Naive thymus-derived CD8-positive, alpha-beta T cell (primary cell): ENCODE results near the gene HBG1. TPM values are rescaled to one million over a fixed set of nuclear protein-coding genes. Genes with fewer than 3 reads are reported as not detected.

Experiments
- ATAC-seq, 2 donors: fragments of 150-1000 bp; cut with Tn5 transposase in 1 of 2; sonication (Bioruptor Pico), chemical (Tn5 transposase) in 1 of 2; 1 replicate in 1 of 2; 2 replicates in 1 of 2; pipeline ENCODE4 v1.10.0; 2021; ENCODE audit warnings: mild to moderate bottlenecking in 2 of 2, moderate library complexity in 2 of 2
- POLR2A ChIA-PET: fragments of 350-600 bp; sonication (Branson Sonifier 250); formaldehyde crosslinking; loops from one replicate; lab custom pipeline; 2021; ENCODE audit warnings: antibody characterized with exemption; lab: Charles Lee
- DNase-seq, 10 donors: peaks; one replicate each; pipeline versions ENCODE4 v3.0.0 to v3.0.0-alpha.2; 2020 to 2022
- H3K27ac Mint-ChIP-seq, 10 donors: one replicate each; pipeline ENCODE4 v1.8.0; 2020 to 2022; ENCODE audit warnings: mild to moderate bottlenecking in 10 of 10, mixed read lengths in 10 of 10, moderate library complexity in 4 of 10, inconsistent platforms in 1 of 10
- H3K27me3 Mint-ChIP-seq, 5 donors: one replicate each; pipeline ENCODE4 v1.8.0; 2021 to 2022; ENCODE audit warnings: mixed read lengths in 5 of 5
- H3K36me3 Mint-ChIP-seq, 3 donors: one replicate each; pipeline ENCODE4 v1.8.0; 2020 to 2022; ENCODE audit warnings: mixed read lengths in 3 of 3, mild to moderate bottlenecking in 2 of 3, inconsistent platforms in 1 of 3
- H3K4me1 Mint-ChIP-seq, 4 donors: one replicate each; pipeline ENCODE4 v1.8.0; 2021 to 2022; ENCODE audit warnings: mixed read lengths in 4 of 4
- H3K4me3 Mint-ChIP-seq, 10 donors: one replicate each; pipeline ENCODE4 v1.8.0; 2020 to 2022; ENCODE audit warnings: mild to moderate bottlenecking in 10 of 10, mixed read lengths in 10 of 10, moderate library complexity in 6 of 10, inconsistent platforms in 1 of 10
- H3K9me3 Mint-ChIP-seq, 9 donors: one replicate each; pipeline ENCODE4 v1.8.0; 2020 to 2022; ENCODE audit warnings: mixed read lengths in 9 of 9, mild to moderate bottlenecking in 3 of 9, inconsistent platforms in 1 of 9, moderate library complexity in 1 of 9
- polyA plus RNA-seq, 3 donors: library from polyadenylated mRNA; unstranded; fragments of 300-500 nt; fragmentation: Illumina TruSeq; gene quantifications; one replicate each; pipeline ENCODE4 v1.2.3, GENCODE V29; 2021
- total RNA-seq, 8 experiments: library from RNA in 2 of 8; stranded (reverse) in 2 of 8; gene quantifications; one replicate each; pipeline ENCODE4 v1.2.3 and lab custom pipeline; 2021 to 2026

HBG1 gene
- total and polyA plus RNA-seq, 5 experiments from 2014 or later: not detected

DNA sequence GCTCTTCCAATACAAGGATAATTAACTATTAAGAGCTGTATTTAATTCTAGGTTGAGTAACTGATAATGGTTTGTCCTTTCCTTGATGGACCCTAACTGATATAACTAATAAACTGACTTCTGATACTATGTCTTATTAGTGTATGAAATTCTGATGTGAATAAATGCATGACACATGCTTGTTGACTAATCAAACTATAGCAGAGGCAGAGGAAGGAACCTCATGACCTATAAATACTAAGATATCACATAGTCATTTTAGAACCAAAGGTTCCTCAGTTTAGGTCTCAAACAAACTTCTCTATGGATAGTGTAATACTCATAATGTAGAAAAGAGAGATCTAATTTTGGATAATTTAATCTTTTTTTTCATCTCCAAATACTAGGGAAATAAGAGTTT, 10.6 kb downstream of the HBG1 start:
- no peaks in the 10 kb centered on the region for H3K36me3 Mint-ChIP-seq
- peaks cover 2 to 27% (median 6%) of the 10 kb centered on the region in 5 donors for H3K27me3 Mint-ChIP-seq
- ATAC-seq (no peak), DNase-seq (no peak)
- H3K4me1 Mint-ChIP-seq: peaks cover 0 to 4% (median 1%) of the 10 kb centered on the region in 4 donors
- no peak overlapping the region for H3K4me3 Mint-ChIP-seq
- H3K27ac Mint-ChIP-seq: no peak overlapping the region
- POLR2A ChIA-PET: no interaction called here
- H3K9me3 Mint-ChIP-seq: no peaks in the 10 kb centered on the region

DNA sequence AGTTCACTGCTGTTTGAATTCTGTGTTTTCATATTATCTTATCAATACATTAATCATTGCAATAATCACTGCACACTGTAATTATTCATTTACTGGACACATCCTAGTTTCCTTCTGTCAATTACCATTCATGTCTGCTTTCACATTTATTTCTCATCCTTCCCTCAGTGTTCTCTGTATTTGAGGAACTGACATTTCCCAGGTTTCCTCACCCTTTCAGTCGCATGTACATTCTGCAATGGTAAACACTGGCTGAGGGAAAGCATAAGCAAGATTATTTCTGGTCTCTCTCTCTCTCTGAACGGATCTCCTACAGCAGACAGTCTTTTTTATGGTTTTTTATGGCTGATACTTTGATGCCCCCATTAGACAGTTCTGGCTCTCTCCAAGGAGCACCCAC, 11.2 kb downstream of the HBG1 start:
- Mint-ChIP-seq H3K9me3 (no peaks in the 10 kb centered on the region), H3K4me1 (peaks cover 0 to 4% (median 1%) of the 10 kb centered on the region in 4 donors), H3K36me3 (no peaks in the 10 kb centered on the region), H3K4me3 (no peak overlapping the region), H3K27ac (no peak overlapping the region), H3K27me3 (peaks cover 2 to 27% (median 6%) of the 10 kb centered on the region in 5 donors)
- POLR2A ChIA-PET: no interaction called here
- ATAC-seq (no peak), DNase-seq (no peak)

DNA sequence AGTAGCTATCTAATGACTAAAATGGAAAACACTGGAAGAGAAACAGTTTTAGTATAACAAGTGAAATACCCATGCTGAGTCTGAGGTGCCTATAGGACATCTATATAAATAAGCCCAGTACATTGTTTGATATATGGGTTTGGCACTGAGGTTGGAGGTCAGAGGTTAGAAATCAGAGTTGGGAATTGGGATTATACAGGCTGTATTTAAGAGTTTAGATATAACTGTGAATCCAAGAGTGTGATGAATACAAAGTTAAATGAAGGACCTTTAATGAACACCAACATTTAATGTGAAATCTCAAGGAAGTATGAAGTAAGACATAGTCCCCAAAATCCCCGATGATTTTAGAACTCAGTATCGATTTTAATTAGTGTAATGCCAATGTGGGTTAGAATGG, 12.2 kb downstream of the HBG1 start:
- POLR2A ChIA-PET: no interaction called here
- ATAC-seq: no peak
- Mint-ChIP-seq H3K27ac (no peak overlapping the region), H3K4me1 (peaks cover 0 to 4% (median 1%) of the 10 kb centered on the region in 4 donors), H3K9me3 (no peaks in the 10 kb centered on the region), H3K36me3 (no peaks in the 10 kb centered on the region), H3K27me3 (peaks cover 2 to 27% (median 6%) of the 10 kb centered on the region in 5 donors), H3K4me3 (no peak overlapping the region)
- DNase-seq: no peak

DNA sequence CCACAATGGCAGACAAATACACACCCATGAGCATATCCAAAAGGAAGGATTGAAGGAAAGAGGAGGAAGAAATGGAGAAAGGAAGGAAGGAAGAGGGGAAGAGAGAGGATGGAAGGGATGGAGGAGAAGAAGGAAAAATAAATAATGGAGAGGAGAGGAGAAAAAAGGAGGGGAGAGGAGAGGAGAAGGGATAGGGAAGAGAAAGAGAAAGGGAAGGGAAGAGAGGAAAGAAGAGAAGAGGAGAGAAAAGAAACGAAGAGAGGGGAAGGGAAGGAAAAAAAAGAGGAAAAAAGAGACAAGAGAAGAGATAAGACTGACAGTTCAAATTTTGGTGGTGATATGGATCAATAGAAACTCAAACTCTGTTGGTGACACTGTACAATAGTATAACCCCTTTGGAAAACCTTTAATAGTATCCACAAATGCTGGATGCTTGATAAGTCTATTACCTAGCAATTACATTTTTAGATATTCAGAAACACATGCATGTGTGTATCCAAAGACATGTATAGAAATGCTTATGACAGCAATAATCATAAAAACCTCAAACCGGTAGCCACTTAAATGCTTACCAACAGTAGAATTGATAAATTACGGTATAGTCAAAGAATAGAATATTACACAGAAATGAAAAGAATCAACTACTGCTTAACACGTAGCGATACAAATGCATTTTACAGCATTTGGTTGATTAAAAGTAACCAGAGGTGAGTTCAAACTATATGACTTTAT, 14.1 kb downstream of the HBG1 start:
- no peak overlapping the region for H3K27ac Mint-ChIP-seq
- H3K4me1 Mint-ChIP-seq: peaks cover 0 to 4% (median 1%) of the 10 kb centered on the region in 4 donors
- no peak for ATAC-seq
- peaks cover 0 to 2% (median 0%) of the 10 kb centered on the region in 9 donors for H3K9me3 Mint-ChIP-seq
- DNase-seq: no peak
- no peaks in the 10 kb centered on the region for H3K36me3 Mint-ChIP-seq
- peaks cover under 1 to 27% (median 8%) of the 10 kb centered on the region in 5 donors for H3K27me3 Mint-ChIP-seq
- POLR2A ChIA-PET: no interaction called here
- H3K4me3 Mint-ChIP-seq: no peak overlapping the region

DNA sequence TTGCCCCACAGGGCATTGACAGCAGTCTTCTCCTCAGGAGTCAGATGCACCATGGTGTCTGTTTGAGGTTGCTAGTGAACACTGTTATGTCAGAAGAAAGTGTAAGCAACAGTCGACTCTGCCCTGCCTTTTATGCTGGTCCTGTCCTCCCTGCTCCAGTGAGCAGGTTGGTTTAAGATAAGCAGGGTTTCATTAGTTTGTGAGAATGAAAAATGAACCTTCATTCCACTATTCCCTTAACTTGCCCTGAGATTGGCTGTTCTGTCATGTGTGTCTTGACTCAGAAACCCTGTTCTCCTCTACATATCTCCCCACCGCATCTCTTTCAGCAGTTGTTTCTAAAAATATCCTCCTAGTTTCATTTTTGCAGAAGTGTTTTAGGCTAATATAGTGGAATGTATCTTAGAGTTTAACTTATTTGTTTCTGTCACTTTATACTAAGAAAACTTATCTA, 15.2 kb downstream of the HBG1 start, which contains the start of gene HBD:
Gene HBD, minus strand, starts transcription at position 103 of the 454 bp plus-strand sequence. Its CDS starts 50 bp downstream, at position 53.
- Mint-ChIP-seq H3K4me3 (no peak within 1 kb of the TSS), H3K9me3 (peaks cover 0 to 2% (median 0%) of the 10 kb centered on the region in 9 donors), H3K36me3 (no peaks in the 10 kb centered on the region), H3K27ac (no peak within 1 kb of the TSS), H3K4me1 (peaks cover 0 to 4% (median 1%) of the 10 kb centered on the region in 4 donors), H3K27me3 (peaks cover 1 to 27% (median 8%) of the 10 kb centered on the region in 5 donors)
- DNase-seq (no peak), ATAC-seq (no peak)
- POLR2A ChIA-PET: no interaction called here

DNA sequence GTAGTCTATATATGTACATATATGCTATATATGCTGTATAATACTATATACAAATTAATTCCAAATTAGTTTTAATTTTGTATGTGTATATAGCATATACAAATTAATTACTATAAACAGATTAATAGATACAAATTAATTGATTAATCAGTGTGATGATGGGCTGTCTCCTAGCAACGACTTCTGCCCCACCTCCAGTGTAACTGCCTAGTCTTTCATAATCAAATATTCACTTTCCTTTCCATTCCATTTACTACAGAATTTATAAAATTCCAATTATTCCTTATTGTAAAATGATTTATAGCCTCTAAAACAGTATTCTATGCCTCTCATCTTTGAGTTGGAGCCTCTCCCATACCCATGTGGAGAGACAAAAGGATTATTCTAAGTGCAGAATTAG, 16.4 kb downstream of the HBG1 start:
- ATAC-seq (no peak), DNase-seq (no peak)
- H3K27me3 Mint-ChIP-seq: peaks cover 1 to 27% (median 8%) of the 10 kb centered on the region in 5 donors
- no peak overlapping the region for H3K4me3 Mint-ChIP-seq
- peaks cover 0 to 4% (median 1%) of the 10 kb centered on the region in 4 donors for H3K4me1 Mint-ChIP-seq
- POLR2A ChIA-PET: no interaction called here
- no peaks in the 10 kb centered on the region for H3K36me3 Mint-ChIP-seq
- H3K27ac Mint-ChIP-seq: no peak overlapping the region
- peaks cover 0 to 2% (median 0%) of the 10 kb centered on the region in 9 donors for H3K9me3 Mint-ChIP-seq

DNA sequence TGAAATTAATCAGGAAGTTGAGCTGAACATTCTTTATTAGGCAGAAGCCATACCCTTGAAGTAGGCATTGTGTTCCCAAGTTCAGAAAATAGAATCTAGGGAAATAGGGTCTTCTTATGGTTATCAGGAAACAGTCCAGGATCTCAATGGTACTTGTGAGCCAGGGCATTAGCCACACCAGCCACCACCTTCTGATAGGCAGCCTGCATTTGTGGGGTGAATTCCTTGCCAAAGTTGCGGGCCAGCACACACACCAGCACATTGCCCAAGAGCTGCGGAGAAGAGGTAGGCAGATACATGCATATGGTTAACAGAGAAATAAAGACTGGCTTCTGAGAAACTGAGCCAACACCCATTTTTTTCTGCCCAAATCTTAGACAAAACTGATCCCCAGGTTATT, 16.8 kb downstream of the HBG1 start:
- DNase-seq (no peak), ATAC-seq (no peak)
- H3K27ac Mint-ChIP-seq: no peak overlapping the region
- no peak overlapping the region for H3K4me3 Mint-ChIP-seq
- peaks cover 1 to 25% (median 8%) of the 10 kb centered on the region in 5 donors for H3K27me3 Mint-ChIP-seq
- peaks cover 0 to 2% (median 0%) of the 10 kb centered on the region in 9 donors for H3K9me3 Mint-ChIP-seq
- H3K36me3 Mint-ChIP-seq: no peaks in the 10 kb centered on the region
- POLR2A ChIA-PET: no interaction called here
- H3K4me1 Mint-ChIP-seq: peaks cover 0 to 4% (median 1%) of the 10 kb centered on the region in 4 donors

DNA sequence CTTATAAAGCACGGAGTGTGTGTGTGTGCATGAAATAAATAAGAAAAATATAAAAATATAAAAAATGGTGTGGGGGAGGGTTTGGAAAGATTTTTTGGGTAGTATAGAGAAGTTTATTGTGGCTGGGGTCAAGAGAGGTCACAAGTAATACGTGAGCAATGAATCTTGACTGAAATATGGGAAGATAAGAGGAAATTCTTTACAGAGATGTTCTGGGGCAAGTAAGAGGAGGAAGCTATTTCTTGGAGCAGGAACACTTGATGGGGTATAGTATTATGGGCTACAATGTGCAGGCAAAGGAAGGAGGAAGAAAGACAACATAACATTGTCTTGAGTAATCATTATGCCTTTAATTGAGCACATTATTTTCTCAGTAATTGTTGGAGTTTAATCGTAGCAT, 17.5 kb downstream of the HBG1 start:
- H3K27ac Mint-ChIP-seq: no peak overlapping the region
- no peak for ATAC-seq
- POLR2A ChIA-PET: no interaction called here
- H3K27me3 Mint-ChIP-seq: peaks cover 1 to 18% (median 4%) of the 10 kb centered on the region in 5 donors
- no peak for DNase-seq
- H3K36me3 Mint-ChIP-seq: no peaks in the 10 kb centered on the region
- H3K9me3 Mint-ChIP-seq: peaks cover 0 to 2% (median 0%) of the 10 kb centered on the region in 9 donors
- H3K4me3 Mint-ChIP-seq: no peak overlapping the region
- peaks cover 0 to 4% (median 1%) of the 10 kb centered on the region in 4 donors for H3K4me1 Mint-ChIP-seq

DNA sequence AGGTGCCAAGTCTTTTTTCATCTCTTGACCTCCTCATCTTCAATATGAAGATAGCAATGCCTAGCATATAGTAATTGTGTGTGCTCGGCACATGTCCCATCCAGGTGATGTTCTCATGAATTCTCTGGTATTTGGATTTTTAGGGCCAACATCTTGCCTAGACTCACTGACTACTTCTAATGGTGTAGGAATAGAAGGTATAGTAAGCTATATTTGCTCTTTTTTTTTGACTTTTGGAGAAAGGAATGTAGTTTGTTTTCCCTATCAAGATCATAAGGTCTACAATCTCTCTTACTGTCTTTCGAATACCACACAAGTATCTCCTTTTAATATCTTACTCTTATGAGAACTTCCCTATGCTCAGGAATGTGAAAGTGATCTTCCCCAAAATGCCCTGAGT, 18.5 kb downstream of the HBG1 start:
- Mint-ChIP-seq H3K4me3 (no peak overlapping the region), H3K36me3 (no peaks in the 10 kb centered on the region), H3K27me3 (peaks cover 1 to 17% (median 4%) of the 10 kb centered on the region in 5 donors), H3K27ac (no peak overlapping the region), H3K4me1 (peaks cover 0 to 4% (median 1%) of the 10 kb centered on the region in 4 donors), H3K9me3 (peaks cover 0 to 2% (median 0%) of the 10 kb centered on the region in 9 donors)
- POLR2A ChIA-PET: no interaction called here
- ATAC-seq (no peak), DNase-seq (no peak)

DNA sequence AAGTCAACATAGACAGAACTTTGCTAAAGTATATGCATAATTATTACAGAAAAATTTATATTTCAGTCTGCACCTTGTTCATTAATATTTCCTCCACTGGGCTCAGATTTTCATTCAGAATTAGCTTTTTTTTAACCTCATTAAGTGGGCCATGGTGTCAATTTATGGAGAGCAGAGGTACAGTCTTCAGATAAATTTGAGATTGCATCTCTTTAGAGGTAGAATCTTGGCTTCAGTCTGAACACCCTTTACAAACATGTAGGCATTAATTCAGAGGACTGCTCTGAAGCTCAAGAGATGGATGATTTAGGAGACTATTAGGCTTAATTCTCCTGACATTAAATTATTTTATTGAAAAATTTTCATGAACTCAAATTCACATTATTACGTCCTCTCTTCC, 19.4 kb downstream of the HBG1 start:
- peaks cover 0 to 2% (median 0%) of the 10 kb centered on the region in 9 donors for H3K9me3 Mint-ChIP-seq
- H3K27me3 Mint-ChIP-seq: peaks cover 1 to 14% (median 2%) of the 10 kb centered on the region in 5 donors
- POLR2A ChIA-PET: no interaction called here
- no peaks in the 10 kb centered on the region for H3K36me3 Mint-ChIP-seq
- no peak overlapping the region for H3K4me3 Mint-ChIP-seq
- ATAC-seq (no peak), DNase-seq (no peak)
- H3K4me1 Mint-ChIP-seq: peaks cover 0 to 4% (median 1%) of the 10 kb centered on the region in 4 donors
- no peak overlapping the region for H3K27ac Mint-ChIP-seq

DNA sequence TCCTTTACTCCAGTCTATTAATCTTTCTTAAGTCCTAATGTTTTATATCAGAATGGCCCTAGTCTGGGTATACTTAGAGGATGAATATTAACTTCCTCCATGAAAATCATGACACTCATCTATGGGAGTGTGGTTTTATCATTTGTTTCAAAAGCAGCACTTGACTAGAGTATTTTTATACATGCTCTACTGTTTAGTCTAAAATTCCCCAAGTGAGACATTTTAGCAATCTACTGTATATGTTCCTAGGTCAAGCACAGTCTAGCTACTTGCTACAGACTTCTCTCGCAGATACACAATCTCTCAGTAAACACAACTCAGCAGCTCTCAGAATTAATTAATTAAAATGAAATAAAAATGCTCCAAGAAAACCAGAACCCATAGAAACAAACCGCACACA, 19.9 kb downstream of the HBG1 start:
- no peak for ATAC-seq
- H3K27me3 Mint-ChIP-seq: peaks cover under 1 to 14% (median 3%) of the 10 kb centered on the region in 5 donors
- H3K27ac Mint-ChIP-seq: no peak overlapping the region
- POLR2A ChIA-PET: no interaction called here
- no peak for DNase-seq
- no peak overlapping the region for H3K4me3 Mint-ChIP-seq
- no peaks in the 10 kb centered on the region for H3K36me3 Mint-ChIP-seq
- peaks cover 0 to 2% (median 0%) of the 10 kb centered on the region in 9 donors for H3K9me3 Mint-ChIP-seq
- peaks cover 0 to 4% (median 1%) of the 10 kb centered on the region in 4 donors for H3K4me1 Mint-ChIP-seq

DNA sequence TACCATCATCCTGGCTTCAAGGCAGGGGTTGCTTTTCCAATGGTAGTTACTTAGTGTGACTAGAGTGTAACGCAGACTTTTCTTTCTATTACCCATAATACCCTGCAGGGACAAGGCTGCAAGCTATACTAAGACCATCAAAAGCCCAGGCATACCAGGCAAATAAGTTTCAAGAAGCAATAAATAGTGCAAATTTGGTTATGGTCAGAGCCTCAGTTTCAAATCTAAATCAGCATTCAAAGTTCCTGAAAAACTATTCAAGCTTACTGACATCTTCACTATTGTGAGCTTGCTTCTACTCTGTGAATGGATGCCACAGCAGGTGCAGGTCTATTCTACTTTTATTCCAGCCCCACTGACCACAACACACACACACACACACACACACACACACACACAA, 20.3 kb downstream of the HBG1 start:
- H3K4me3 Mint-ChIP-seq: no peak overlapping the region
- H3K36me3 Mint-ChIP-seq: no peaks in the 10 kb centered on the region
- ATAC-seq: no peak
- no peak overlapping the region for H3K27ac Mint-ChIP-seq
- POLR2A ChIA-PET: no interaction called here
- H3K4me1 Mint-ChIP-seq: peaks cover 0 to under 1% (median under 1%) of the 10 kb centered on the region in 4 donors
- no peak for DNase-seq
- H3K27me3 Mint-ChIP-seq: peaks cover 0 to 17% (median 3%) of the 10 kb centered on the region in 5 donors
- H3K9me3 Mint-ChIP-seq: peaks cover 0 to 2% (median 0%) of the 10 kb centered on the region in 9 donors

DNA sequence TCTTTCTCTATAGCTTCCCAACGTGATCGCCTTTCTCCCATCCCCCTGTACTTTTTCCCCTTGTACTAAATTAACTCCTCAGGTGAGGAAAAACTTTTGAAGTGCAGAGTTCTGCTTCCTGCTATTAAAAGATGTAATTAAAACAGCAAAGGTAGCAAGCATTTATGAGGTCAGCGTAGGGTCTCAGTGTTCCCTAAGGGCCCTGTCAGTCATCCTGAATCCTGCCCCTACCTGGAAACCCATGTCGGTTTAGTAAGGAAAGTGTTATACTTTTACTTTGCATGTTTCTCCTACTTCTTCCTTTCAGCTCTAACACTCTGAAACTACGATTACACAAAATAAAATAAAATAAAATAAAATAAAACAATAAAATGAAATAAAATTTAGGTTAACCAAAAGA, 21.5 kb downstream of the HBG1 start:
- POLR2A ChIA-PET: no interaction called here
- H3K9me3 Mint-ChIP-seq: peaks cover 0 to 2% (median 0%) of the 10 kb centered on the region in 9 donors
- H3K27ac Mint-ChIP-seq: no peak overlapping the region
- H3K36me3 Mint-ChIP-seq: no peaks in the 10 kb centered on the region
- DNase-seq: no peak
- H3K27me3 Mint-ChIP-seq: peaks cover 0 to 17% (median 3%) of the 10 kb centered on the region in 5 donors
- no peaks in the 10 kb centered on the region for H3K4me1 Mint-ChIP-seq
- no peak for ATAC-seq
- no peak overlapping the region for H3K4me3 Mint-ChIP-seq
